OCI-LY7 (cell line): ENCODE results near the gene RBBP8.

Source experiments
- EZH2phosphoT487 ChIP-seq: fragments of 200-600 bp; sonication (generic); IDR thresholded peaks from 2 replicates; pipeline ENCODE4 v1.6.1; 2018; ENCODE audit warnings: low read depth, borderline replicate concordance, mild to moderate bottlenecking, mixed run types, antibody characterized with exemption, low read length, moderate library complexity, mixed read lengths
- TF ChIP-seq, protein P1 (sequence below): fragments of 200-600 bp; sonication (generic); conservative IDR thresholded peaks from 2 replicates; pipeline ENCODE4 v1.5.1; 2014; ENCODE audit warnings: mild to moderate bottlenecking, antibody characterized with exemption, low read length, moderate library complexity, mixed read lengths

GRCh38 chr18:22974001-22974400 is 40.9 kb downstream of the RBBP8 start:
- TF ChIP-seq, protein P1, sequence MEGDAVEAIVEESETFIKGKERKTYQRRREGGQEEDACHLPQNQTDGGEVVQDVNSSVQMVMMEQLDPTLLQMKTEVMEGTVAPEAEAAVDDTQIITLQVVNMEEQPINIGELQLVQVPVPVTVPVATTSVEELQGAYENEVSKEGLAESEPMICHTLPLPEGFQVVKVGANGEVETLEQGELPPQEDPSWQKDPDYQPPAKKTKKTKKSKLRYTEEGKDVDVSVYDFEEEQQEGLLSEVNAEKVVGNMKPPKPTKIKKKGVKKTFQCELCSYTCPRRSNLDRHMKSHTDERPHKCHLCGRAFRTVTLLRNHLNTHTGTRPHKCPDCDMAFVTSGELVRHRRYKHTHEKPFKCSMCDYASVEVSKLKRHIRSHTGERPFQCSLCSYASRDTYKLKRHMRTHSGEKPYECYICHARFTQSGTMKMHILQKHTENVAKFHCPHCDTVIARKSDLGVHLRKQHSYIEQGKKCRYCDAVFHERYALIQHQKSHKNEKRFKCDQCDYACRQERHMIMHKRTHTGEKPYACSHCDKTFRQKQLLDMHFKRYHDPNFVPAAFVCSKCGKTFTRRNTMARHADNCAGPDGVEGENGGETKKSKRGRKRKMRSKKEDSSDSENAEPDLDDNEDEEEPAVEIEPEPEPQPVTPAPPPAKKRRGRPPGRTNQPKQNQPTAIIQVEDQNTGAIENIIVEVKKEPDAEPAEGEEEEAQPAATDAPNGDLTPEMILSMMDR: no peak
- TF ChIP-seq EZH2phosphoT487: no peak
